Neural progenitor cell (in vitro differentiated cells): ENCODE results near the gene PDGFB. TPM values are rescaled to one million over a fixed set of nuclear protein-coding genes. Genes with fewer than 3 reads are reported as not detected.

Experiments
- DNase-seq: peaks from one replicate; pipeline ENCODE4 v3.0.0-alpha.2; 2016; ENCODE audit warnings: low spot score
- H2AFZ ChIP-seq: fragments of 200-600 bp; sonication (generic); replicated peaks from 2 replicates; pipeline ENCODE4 v1.6.1; 2016; ENCODE audit warnings: antibody characterized with exemption
- H3F3A ChIP-seq: fragments of 200-600 bp; sonication (generic); 2 replicates; pipeline ENCODE4 v1.6.1; 2016; ENCODE audit warnings: antibody characterized with exemption, low read depth
- H3K27ac ChIP-seq: fragments of 200-600 bp; sonication (generic); 2 replicates; pipeline ENCODE4 v1.5.1; 2016; ENCODE audit warnings: mild to moderate bottlenecking
- H3K27me3 ChIP-seq: fragments of 200-600 bp; sonication (generic); 2 replicates; pipeline ENCODE4 v1.6.1; 2016; ENCODE audit warnings: mild to moderate bottlenecking, moderate library complexity
- H3K36me3 ChIP-seq: fragments of 200-600 bp; sonication (generic); 2 replicates; pipeline ENCODE4 v1.5.1; 2016
- H3K4me1 ChIP-seq: fragments of 200-600 bp; sonication (generic); 2 replicates; pipeline ENCODE4 v1.6.1; 2016; ENCODE audit warnings: mixed run types
- H3K4me2 ChIP-seq: fragments of 200-600 bp; sonication (generic); 2 replicates; pipeline ENCODE4 v1.6.1; 2016
- H3K4me3 ChIP-seq: fragments of 200-600 bp; sonication (generic); 2 replicates; pipeline ENCODE4 v1.5.1; 2016
- H3K79me2 ChIP-seq: fragments of 200-600 bp; sonication (generic); 2 replicates; pipeline ENCODE4 v1.6.1; 2016; ENCODE audit warnings: low read depth
- H3K9ac ChIP-seq: fragments of 200-600 bp; sonication (generic); 2 replicates; pipeline ENCODE4 v1.6.1; 2016
- H3K9me3 ChIP-seq: fragments of 200-600 bp; sonication (generic); 2 replicates; pipeline ENCODE4 v1.5.1; 2016; ENCODE audit warnings: low read depth
- H4K20me1 ChIP-seq: fragments of 200-600 bp; sonication (generic); 2 replicates; pipeline ENCODE4 v1.6.1; 2016; ENCODE audit warnings: low read depth
- H3K27ac Mint-ChIP-seq: 3 replicates; pipeline ENCODE4 v1.8.0; 2021; ENCODE audit warnings: mixed read lengths
- H3K27me3 Mint-ChIP-seq: 2 replicates; pipeline ENCODE4 v1.8.0; 2022; ENCODE audit warnings: low read depth, mild to moderate bottlenecking, inconsistent platforms, moderate library complexity, mixed read lengths; ENCODE audit not compliant: insufficient read depth
- H3K36me3 Mint-ChIP-seq: 3 replicates; pipeline ENCODE4 v1.8.0; 2021; ENCODE audit warnings: mixed read lengths
- H3K4me1 Mint-ChIP-seq: 3 replicates; pipeline ENCODE4 v1.8.0; 2021; ENCODE audit warnings: mixed read lengths
- H3K4me3 Mint-ChIP-seq: 3 replicates; pipeline ENCODE4 v1.8.0; 2021; ENCODE audit warnings: mild to moderate bottlenecking, moderate library complexity, mixed read lengths
- H3K9me3 Mint-ChIP-seq: 3 replicates; pipeline ENCODE4 v1.8.0; 2020; ENCODE audit warnings: mixed read lengths
- EZH2 ChIP-seq: fragments of 200-600 bp; sonication (generic); IDR thresholded peaks from 2 replicates; pipeline ENCODE4 v1.6.1; 2017; ENCODE audit warnings: antibody characterized with exemption, mild to moderate bottlenecking, moderate library complexity
- EZH2phosphoT487 ChIP-seq: fragments of 200-600 bp; sonication (generic); IDR thresholded peaks from 2 replicates; pipeline ENCODE4 v1.6.1; 2017; ENCODE audit warnings: antibody characterized with exemption
- total RNA-seq: library from RNA; depleted of rRNA; stranded (reverse); fragments of >200 nt; gene quantifications from 2 replicates; pipeline ENCODE4 v1.2.3, GENCODE V29; 2015; ENCODE audit warnings: low replicate concordance
- TF ChIP-seq, protein P1 (sequence below): fragments of 200-600 bp; sonication (generic); IDR thresholded peaks from 2 replicates; pipeline ENCODE4 v1.5.1; 2017; ENCODE audit warnings: antibody characterized with exemption, mild to moderate bottlenecking

The PDGFB gene
- total RNA-seq, 1 donor from 2014 or later: 0.15 TPM

DNA sequence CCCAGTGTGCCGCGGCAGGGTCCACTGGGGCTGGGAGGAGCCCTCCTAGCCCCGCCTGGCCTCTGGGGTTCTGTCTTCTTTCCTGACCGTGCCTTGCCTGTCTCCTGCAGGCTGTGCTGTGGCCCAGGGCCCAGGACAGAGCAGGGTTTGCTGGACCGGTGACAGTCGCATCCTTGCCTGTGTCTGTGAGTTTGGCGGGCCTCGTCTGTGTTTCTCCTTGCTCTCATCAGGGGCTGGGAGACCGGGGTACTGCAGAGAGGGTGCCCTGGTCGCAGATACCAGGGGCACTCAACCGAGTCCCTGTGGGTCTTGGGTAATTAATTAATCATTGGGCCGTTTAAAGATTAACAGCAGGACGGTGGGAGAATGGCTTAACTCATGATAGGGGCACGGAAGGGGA lies 44.8 kb upstream of the PDGFB start:
- H4K20me1 ChIP-seq: no peaks in the 10 kb centered on the region
- H3K9ac ChIP-seq: no peak overlapping the region
- TF ChIP-seq, protein P1, sequence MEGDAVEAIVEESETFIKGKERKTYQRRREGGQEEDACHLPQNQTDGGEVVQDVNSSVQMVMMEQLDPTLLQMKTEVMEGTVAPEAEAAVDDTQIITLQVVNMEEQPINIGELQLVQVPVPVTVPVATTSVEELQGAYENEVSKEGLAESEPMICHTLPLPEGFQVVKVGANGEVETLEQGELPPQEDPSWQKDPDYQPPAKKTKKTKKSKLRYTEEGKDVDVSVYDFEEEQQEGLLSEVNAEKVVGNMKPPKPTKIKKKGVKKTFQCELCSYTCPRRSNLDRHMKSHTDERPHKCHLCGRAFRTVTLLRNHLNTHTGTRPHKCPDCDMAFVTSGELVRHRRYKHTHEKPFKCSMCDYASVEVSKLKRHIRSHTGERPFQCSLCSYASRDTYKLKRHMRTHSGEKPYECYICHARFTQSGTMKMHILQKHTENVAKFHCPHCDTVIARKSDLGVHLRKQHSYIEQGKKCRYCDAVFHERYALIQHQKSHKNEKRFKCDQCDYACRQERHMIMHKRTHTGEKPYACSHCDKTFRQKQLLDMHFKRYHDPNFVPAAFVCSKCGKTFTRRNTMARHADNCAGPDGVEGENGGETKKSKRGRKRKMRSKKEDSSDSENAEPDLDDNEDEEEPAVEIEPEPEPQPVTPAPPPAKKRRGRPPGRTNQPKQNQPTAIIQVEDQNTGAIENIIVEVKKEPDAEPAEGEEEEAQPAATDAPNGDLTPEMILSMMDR: no peak
- no peaks in the 10 kb centered on the region for H3K79me2 ChIP-seq
- no peak overlapping the region for H3K4me2 ChIP-seq
- H3K4me3 ChIP-seq: no peak overlapping the region
- Mint-ChIP-seq H3K36me3 (no peaks in the 10 kb centered on the region), H3K4me3 (no peak overlapping the region), H3K4me1 (peaks cover 36% of the 10 kb centered on the region), H3K27ac (peak overlapping the region; percentile 88), H3K27me3 (peaks cover 7% of the 10 kb centered on the region), H3K9me3 (no peaks in the 10 kb centered on the region)
- peaks cover 20% of the 10 kb centered on the region for H3F3A ChIP-seq
- no peaks in the 10 kb centered on the region for H3K36me3 ChIP-seq
- no peak for DNase-seq
- no peaks in the 10 kb centered on the region for H3K9me3 ChIP-seq
- H3K27me3 ChIP-seq: no peaks in the 10 kb centered on the region
- peaks cover 7% of the 10 kb centered on the region for H3K4me1 ChIP-seq
- no peak overlapping the region for H2AFZ ChIP-seq
- no peak overlapping the region for H3K27ac ChIP-seq

DNA sequence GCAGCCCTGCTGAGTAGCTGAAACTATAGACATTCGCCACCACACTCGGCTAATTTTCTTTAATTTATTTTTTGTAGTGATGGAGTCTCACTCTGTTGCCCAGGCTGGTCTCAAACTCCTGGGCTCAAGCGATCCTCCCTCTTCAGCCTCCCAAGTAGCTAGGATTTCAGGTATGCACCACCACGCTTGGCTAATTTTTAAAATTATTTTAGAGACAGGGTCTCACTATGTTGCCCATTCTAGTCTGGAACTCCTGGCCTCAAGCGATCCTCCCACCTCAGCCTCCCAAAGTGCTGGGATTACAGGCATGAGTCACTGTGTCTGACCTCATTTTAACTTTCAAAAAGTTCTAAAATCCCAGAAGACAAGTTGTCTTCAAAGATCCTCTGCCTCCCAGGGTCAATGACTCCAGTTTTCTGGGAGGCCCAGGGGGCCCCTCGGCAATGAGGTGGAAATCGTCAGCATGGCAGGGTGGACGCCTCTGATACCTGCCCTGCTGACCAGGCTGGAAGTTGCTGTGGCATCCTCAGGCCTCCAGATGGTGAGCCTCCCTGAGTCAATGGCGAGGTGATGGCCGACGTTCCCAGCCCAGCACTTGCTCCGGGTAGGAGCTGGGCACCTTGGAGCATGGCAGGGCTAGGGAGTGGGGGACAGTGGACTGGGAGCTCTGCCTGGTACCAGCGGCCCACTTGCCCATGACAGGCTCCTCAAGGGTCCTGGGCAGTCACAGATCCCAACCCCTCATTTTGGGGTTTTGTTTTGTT lies 43.5 kb upstream of the PDGFB start:
- TF ChIP-seq EZH2phosphoT487: no peak
- TF ChIP-seq EZH2: no peak
- TF ChIP-seq, protein P1: no peak
- H4K20me1 ChIP-seq: no peaks in the 10 kb centered on the region

DNA sequence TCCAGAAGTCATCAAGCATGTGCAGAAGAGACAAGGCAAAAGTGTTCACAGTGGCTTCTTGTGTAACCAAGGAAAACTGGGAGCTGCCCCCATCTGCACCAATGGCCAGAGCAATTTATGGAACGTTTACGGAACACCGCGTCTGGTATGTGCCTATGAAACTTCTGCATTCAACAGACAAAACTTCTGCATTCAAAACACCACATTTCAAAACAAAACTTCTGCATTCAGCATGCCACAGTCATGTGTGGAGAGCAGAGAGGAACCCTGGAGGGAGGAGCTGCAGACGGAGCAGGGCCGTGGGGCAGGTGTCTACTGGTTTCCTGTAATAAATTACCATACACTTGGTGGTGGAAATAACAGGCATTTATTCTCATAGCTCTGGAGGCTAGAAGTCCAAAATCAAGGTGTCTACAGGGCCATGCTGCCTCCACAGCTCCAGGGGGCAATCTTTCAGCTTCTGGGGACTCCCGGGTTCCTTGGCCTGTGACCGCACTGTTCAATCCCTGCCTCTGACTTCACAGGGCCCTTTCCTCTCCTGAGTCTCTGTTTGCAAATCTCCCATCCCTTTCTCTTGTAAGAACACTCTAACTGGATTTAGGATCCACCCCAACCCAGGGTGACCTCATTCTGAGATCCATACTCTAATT lies 42.4 kb upstream of the PDGFB start:
- H3F3A ChIP-seq: peaks cover 13% of the 10 kb centered on the region
- H3K36me3 ChIP-seq: no peaks in the 10 kb centered on the region
- Mint-ChIP-seq H3K36me3 (no peaks in the 10 kb centered on the region), H3K27me3 (peaks cover 7% of the 10 kb centered on the region), H3K4me3 (no peak overlapping the region), H3K27ac (peak overlapping the region; percentile 8), H3K4me1 (peaks cover 27% of the 10 kb centered on the region), H3K9me3 (no peaks in the 10 kb centered on the region)
- H3K79me2 ChIP-seq: no peaks in the 10 kb centered on the region
- H3K27me3 ChIP-seq: no peaks in the 10 kb centered on the region
- no peaks in the 10 kb centered on the region for H3K9me3 ChIP-seq
- no peak overlapping the region for H3K9ac ChIP-seq
- H3K4me2 ChIP-seq: no peak overlapping the region
- H3K4me1 ChIP-seq: no peaks in the 10 kb centered on the region
- H2AFZ ChIP-seq: no peak overlapping the region
- no peak for DNase-seq
- H3K27ac ChIP-seq: no peak overlapping the region
- no peak for TF ChIP-seq EZH2phosphoT487
- TF ChIP-seq EZH2: no peak
- TF ChIP-seq, protein P1: no peak
- no peak overlapping the region for H3K4me3 ChIP-seq
- H4K20me1 ChIP-seq: no peaks in the 10 kb centered on the region

More for the DNA sequence above, 43.5 kb upstream of the PDGFB start:
- Histone ChIP-seq H3K79me2 (no peaks in the 10 kb centered on the region), H2AFZ (no peak overlapping the region), H3K4me3 (no peak overlapping the region), H3K36me3 (no peaks in the 10 kb centered on the region), H3K9ac (no peak overlapping the region), H3K27ac (no peak overlapping the region), H3K27me3 (no peaks in the 10 kb centered on the region), H3K4me2 (no peak overlapping the region), H3K4me1 (peaks cover 7% of the 10 kb centered on the region), H3F3A (peaks cover 20% of the 10 kb centered on the region), H3K9me3 (no peaks in the 10 kb centered on the region)
- H3K36me3 Mint-ChIP-seq: no peaks in the 10 kb centered on the region
- no peak overlapping the region for H3K4me3 Mint-ChIP-seq
- H3K27ac Mint-ChIP-seq: no peak overlapping the region
- DNase-seq: no peak
- H3K4me1 Mint-ChIP-seq: peaks cover 29% of the 10 kb centered on the region
- H3K9me3 Mint-ChIP-seq: no peaks in the 10 kb centered on the region
- H3K27me3 Mint-ChIP-seq: peaks cover 7% of the 10 kb centered on the region
